Activated CD8-positive, alpha-beta memory T cell treated with anti-CD3 and anti-CD28 coated beads, Interleukin-2, amount 50 U/mL, for 48 hours (primary cell): ENCODE data around the gene SLC7A1.

Experiments
- DNase-seq: peaks from one replicate; pipeline ENCODE4 v3.0.0-alpha.2; 2020

The SLC7A1 gene

DNA sequence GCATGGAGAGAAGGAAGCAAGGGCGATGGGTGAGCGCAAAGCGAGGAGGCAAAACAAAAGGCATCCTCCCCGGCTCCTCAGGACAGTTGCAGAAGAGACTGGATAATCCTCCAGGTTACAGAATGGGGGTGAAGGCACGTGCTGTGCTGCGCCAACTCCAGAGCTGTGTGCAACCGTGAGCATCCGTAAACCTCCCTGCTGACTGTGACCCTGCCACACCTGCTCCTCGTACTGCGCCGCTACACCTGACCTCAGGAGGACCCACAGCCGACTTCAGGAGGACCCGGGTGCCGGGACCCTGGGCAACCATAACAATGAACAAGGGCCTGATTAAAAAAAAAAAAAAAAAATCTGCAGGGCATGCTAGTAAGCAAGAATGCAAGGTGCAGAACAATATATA lies 68.7 kb downstream of the SLC7A1 start:
- DNase-seq, result no peak

DNA sequence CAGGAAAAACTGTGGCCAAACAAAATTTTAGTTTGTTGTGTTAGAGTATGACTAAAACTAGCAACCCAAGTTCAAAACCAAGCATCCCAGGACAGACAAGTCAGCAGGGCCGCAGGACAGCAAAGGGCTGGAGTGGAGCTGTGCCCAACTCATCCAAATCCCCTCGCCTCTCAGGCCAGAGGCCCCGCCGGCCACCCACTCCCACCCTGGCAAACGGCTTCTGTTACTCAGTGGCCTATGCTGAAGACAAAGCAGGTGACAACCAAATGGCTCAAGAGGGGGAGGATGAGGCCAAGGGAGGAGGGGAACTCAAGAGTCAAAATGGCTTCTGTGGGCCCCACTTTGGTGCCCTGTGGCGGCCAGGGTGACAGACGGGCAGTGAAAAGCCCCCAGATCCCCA lies 69.7 kb downstream of the SLC7A1 start:
- DNase-seq, result no peak

DNA sequence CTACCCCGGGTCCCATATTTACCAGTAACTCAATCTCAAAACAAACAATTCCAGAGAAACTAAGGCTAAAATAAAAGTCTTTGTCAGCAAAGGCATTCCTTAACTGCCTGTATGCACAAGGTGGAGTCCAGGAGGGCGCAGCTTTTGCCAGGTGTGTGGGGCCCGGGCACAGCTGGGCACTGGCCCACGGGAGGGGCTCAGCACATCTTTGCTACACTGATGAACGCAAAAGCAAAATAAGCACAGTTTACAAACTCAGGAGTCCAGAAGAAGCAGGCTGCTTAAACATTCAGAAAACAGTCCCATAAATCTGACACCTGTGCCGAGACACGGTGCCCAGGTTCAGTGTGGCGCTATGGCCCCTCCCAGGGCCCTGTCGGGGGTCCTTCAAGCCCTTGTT lies 70.8 kb downstream of the SLC7A1 start:
- DNase-seq, result no peak

DNA sequence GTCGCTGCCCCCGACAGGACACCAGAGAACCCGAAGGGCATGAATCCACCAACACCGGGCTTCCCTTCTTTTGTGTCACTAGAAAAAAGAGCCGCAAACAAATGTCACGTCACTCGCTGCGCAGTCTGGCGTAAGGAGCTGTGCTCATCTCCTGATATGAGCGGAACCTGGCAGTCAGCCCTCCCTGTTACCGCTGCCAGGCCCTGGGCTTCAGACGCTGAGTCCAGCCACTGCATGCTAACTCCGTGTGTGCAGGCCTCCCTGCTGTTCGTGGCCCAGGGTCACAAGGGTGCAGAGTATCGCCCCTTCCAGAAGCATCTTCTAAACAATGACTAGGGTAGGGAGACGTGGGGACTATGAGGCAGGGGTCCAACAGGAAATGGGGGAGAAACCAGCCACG lies 71.3 kb downstream of the SLC7A1 start:
- no peak for DNase-seq

- DNase-seq, result no peak
These were observed 72.1 kb downstream of the SLC7A1 start for GRCh38 chr13:29523199-29523961.

DNA sequence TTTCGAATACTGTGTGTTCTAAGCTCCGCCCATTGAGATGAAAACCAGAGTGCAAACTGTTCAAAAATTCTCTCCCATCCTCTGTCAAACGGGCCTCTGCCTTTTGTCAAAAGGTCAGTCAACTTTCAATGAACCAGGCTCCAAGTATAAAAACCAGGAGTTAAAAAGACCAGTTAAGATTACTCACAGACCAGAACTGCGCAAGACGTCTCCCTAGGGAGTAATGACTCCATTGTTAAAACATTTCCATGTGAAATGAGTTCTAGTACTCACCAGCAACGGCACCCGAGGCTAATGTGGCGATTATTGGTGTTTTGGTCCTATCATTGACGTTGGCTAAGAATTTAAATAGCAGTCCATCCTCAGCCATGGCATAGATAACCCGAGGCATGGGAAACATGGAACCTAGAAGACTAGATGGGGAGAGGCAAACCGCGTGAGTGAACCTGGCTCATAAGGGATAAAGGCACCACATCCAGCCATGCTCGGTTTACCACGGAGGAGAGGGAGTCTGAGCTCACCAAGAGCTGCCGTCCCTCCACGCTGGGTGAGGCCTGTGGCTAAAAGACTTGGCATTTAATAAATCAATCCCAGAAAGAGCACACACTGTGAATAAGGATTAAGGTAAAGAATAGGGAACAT lies 73.3 kb downstream of the SLC7A1 start:
- no peak for DNase-seq

DNA sequence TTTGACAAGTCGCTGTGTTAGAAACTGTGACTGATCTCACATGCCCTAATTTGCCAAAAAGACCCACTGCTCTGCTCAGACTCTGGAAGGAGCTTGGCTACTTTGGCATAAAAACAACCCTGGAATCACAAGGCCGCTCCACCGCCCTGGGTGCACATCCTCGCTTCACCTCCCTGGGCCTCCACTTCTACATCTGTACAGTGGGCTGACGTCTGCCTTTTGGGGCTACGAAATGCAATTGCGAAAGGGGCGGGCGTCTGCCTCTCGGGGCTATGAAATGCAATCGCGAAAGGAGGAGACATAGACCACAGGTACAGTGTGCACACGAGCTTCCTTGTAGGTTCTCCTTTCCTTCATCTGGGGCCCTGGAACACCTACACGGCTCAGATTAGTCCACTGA lies 74.2 kb downstream of the SLC7A1 start:
- DNase-seq, result no peak

GRCh38 chr13:29520671-29521070 lies 74.8 kb downstream of the SLC7A1 start:
- no peak for DNase-seq

DNA sequence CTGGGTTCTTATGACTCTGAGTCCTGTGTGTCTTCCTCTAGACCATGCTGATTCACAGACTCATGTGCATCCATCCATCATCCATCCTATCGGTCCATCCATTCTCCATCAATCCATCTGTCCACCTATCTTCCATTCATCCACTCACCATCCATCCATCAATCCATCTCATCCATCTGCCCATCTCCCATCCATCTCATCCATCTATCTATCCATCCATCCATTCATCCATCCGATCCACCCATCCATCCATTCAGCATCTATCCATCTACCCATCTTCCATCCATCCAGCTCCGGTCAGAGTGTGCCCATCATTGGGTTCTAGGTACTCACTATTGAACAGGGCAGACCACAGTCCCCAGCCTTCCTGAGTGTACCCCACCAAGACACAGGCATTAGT lies 75.6 kb downstream of the SLC7A1 start:
- DNase-seq, result no peak

DNA sequence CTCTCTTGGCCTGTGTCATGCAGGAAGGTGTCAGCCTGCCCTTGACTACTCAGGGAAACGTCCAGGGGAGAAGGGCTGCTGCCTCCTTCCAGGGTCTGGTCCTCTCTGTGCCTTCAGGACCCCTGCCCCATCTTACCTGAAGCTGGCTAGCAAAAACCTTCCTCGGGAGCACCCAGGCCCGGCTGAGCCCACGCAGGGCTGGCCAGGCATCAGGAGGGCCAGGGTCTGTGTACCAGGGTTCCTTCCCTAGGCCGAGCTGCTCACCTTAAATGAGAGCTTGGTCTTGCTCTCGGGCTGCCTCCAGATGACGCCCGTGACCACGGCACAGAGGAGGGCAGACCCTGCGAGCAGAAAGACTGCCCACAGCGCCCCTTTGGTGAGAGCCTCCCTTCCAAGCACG lies 78.6 kb downstream of the SLC7A1 start:
- no peak for DNase-seq

GRCh38 chr13:29516012-29516411 lies 79.5 kb downstream of the SLC7A1 start:
- DNase-seq, result no peak

DNA sequence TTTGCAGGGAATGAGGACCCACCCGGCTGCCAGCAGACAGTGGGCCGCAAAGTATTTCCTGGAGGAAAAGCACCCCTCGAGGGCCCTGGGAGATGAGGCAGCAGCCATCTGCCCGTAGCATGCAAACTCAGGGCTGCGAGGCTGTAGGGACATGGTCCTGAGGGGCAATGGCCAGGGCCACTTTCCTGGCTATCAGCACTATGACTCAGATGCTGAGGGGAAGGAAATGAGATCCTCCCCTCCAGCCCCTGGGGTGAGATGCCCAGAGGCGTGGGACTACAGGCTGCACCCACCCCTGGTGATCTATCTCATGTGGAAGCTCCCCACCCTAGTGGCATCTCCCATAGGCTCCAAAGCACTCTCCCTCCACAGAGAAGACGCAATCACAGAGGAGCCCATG lies 80.1 kb downstream of the SLC7A1 start:
- DNase-seq, result no peak

GRCh38 chr13:29514720-29515310 lies 80.7 kb downstream of the SLC7A1 start:
- no peak for DNase-seq

- DNase-seq, result no peak
These were observed 81.3 kb downstream of the SLC7A1 start for GRCh38 chr13:29513981-29514719.

DNA sequence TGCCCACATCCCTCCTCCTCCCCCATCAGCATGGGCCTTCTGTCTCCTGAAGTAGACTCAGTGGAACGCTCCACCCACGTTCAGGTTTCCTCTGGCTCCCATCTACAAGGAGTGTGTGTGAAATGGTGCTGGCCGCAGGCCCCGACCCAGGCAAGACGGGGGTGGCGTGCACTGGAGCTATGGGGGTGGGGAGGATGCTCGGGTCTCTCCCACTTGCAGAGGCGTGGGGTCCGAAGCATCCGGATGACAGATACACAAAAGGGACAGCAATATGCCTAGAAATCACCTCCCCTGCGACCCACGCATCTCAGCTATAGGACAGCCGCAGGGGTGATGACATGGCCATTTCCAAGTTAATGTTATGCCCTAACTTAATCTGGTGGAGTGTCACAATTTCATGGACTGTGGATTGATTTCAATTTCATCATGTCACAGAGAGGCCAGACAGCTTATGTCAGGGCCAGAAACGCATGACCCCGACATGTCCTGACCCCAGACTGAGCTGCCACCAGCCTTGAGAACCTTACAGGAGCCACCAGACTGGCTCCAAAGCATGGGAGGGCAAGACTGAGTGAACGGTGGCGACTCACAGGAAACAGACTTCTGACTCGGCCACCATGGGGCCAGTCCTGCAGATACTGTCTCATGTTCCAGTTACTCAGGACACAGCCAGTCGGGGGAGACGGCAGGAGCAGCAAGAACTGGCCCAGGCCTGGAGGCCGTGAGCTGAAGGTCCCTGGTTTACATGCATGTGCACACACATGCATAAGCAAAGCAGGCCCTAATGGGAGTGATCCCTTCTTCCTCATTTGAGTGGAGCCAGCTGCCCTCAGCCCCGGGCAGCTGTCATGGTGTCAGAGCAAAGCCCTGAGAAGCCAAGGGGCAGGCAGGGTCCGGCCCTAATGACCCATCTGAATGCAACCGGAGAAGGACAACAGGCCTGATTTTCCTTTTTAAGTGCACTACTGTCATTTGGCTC lies 82.2 kb downstream of the SLC7A1 start:
- no peak for DNase-seq

- no peak for DNase-seq
These were observed 83.5 kb downstream of the SLC7A1 start for GRCh38 chr13:29511980-29512379.

- DNase-seq, result no peak
These were observed 84.2 kb downstream of the SLC7A1 start for GRCh38 chr13:29511106-29511796.

- no peak for DNase-seq
These were observed 84.8 kb downstream of the SLC7A1 start for GRCh38 chr13:29510651-29511084.

- no peak for DNase-seq
These were observed 85.4 kb downstream of the SLC7A1 start for GRCh38 chr13:29509999-29510589.

DNA sequence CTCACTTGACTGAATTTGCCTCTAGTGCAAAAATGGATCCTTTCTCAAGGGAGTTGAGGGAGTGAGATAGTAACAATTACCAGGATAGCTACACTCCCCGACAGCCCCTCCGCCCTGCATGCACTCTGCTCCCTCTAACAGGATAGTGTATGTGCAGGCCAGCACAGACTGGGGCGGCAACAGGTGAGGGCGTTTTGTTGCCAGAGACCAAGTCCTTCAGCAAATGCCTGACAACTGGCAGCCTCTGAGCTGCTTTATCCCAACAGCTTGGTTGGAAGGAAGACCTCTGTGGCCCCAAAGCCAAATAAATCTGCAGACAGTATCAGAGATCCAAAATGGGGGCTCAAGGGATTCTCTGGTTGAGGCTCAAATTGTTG lies 86.6 kb downstream of the SLC7A1 start:
- DNase-seq, result no peak

DNA sequence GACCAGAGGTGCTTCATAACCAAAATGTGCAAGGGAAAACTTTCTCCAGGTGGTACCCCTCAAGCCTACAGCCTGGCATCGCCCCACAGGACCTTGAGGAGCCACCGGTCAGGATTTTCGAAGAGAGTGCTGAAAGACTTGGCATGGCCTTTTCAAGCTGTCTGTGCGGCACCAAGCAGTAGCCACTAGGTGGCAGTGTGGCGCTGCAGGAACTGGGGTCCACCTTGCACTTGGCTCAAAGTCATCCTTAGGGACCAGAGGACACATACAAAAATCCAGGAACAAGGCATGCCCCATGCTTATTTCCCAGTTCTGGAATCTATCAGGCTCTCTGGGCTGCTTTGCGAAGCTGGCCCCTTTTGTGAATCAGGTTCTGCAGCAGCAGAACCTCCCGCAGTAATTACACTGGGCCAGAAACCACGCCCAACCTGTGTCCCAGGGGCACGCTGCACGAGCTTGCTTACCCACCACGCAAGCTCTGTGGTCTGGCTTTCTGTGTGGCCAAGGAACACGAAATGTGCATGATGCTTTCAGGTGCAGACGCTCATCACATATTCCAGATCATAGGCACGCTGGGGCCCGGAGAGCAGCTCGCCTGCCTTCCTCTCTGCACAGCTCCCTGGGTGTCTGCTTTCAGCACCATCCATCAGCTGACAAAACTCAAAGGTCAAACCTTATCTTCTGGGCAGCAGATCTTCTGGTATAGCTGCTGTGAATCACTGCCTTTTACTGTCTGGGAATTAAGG lies 87.2 kb downstream of the SLC7A1 start:
- DNase-seq, result peak; percentile 89
